Measurements from ENCODE around the gene GSK3A. TPM values are rescaled to one million over a fixed set of nuclear protein-coding genes. Genes with fewer than 3 reads are reported as not detected.

GSK3A gene
- total and polyA plus RNA-seq, 9 of the 15 experiments (the other 6 are each of a cell fraction or from before 2014, with no cell fraction given): 0.62 to 90.7 (median 33.3) TPM

GRCh38 chr19:42286349-42287016, 44.1 kb upstream of the GSK3A start:
- WGBS (ENCODE audit: insufficient coverage, low coverage, missing lambda C conversion rate): 56% methylated on average over 10 of the region's 13 CpGs
- DNase-seq (ENCODE audit: extremely low read depth in 1 of 4, low spot score in 3 of 4) (peak; percentile 45 to 66 (median 56)), FAIRE-seq (no peak), ATAC-seq (no peak)
- no peak overlapping the region for H2AFZ ChIP-seq (ENCODE audit: low read depth, low read length)
- no peaks in the 10 kb centered on the region for H3K9me3 ChIP-seq (replicated peaks; ENCODE audit: control insufficient read depth, insufficient read depth, low read depth, low read length)
- in situ Hi-C loops (cut with MboI): no loop called here
- H4K20me1 ChIP-seq (replicated peaks; ENCODE audit: control insufficient read depth, insufficient read depth, low read length): 0 out of 2 replicates have a peak, but pooled peaks cover 8% of the 10 kb centered on the region
- peaks cover 50% of the 10 kb centered on the region; the same call in 2 of the 3 replicates for H3K36me3 ChIP-seq (ENCODE audit: control insufficient read depth, insufficient read depth, low read length)
- no peaks in the 10 kb centered on the region for H3K9me1 ChIP-seq (ENCODE audit: control insufficient read depth, insufficient read depth, low read length)
- POLR2A ChIA-PET: no interaction called here
- intact Hi-C loops (cut with micrococcal nuclease): no loop called here
- peak overlapping the region; percentile 34; the same call in 1 of the 3 replicates for H3K27ac ChIP-seq (ENCODE audit: extremely low read depth, low read depth, low read length)
- no TSS peak for BruUV-seq (replicated peaks)
- no peaks in the 10 kb centered on the region; a peak in 1 of 5 replicates for H3K27me3 ChIP-seq (ENCODE audit: control insufficient read depth in 2 of 2, insufficient read depth in 2 of 2, low read length in 2 of 2)
- CTCF ChIA-PET (ENCODE audit: low intra/inter-chr PET ratio): no interaction called here
- no peak overlapping the region for H3K4me3 ChIP-seq
- H3K4me1 ChIP-seq (replicated peaks in 1 of 2; ENCODE audit: control insufficient read depth in 2 of 2, insufficient read depth in 2 of 2, low read length in 2 of 2): peaks cover 36 to 80% of the 10 kb centered on the region in 2 experiments
- peaks cover 44% of the 10 kb centered on the region for H3K79me2 ChIP-seq (ENCODE audit: control insufficient read depth, insufficient read depth, low read length)
- peak overlapping the region; percentile 83 for H3K4me2 ChIP-seq (ENCODE audit: insufficient read depth, low read length)
- peak overlapping the region; percentile 70 to 94; a peak in 3 of 4 replicates for H3K9ac ChIP-seq (ENCODE audit: insufficient read depth in 1 of 2, low read depth in 2 of 2, low read length in 2 of 2)
- TF ChIP-seq RUNX1 (IDR thresholded peaks at IDR 0.05; ENCODE audit: low read depth): no peak
- no peak for TF ChIP-seq FOXA3 (CRISPR knock-in tag; conservative IDR thresholded peaks at IDR 0.05 in 1 of 2, IDR thresholded peaks at IDR 0.05 in 1 of 2)
- TF ChIP-seq NFIC (IDR thresholded peaks at IDR 0.05): peak; percentile 92
- TF ChIP-seq PRDM10 (IDR thresholded peaks at IDR 0.05; ENCODE audit: partially characterized antibody): peak; percentile 94
- TF ChIP-seq ZBTB12 (CRISPR knock-in tag; IDR thresholded peaks at IDR 0.05): no peak
- no peak for TF ChIP-seq FOXM1 (IDR thresholded peaks at IDR 0.05; ENCODE audit: low read depth)
- TF ChIP-seq FOXM1 (CRISPR knock-in tag; IDR thresholded peaks at IDR 0.05; ENCODE audit: low read depth): no peak
- no peak for TF ChIP-seq ZNF263 (CRISPR knock-in tag; IDR thresholded peaks at IDR 0.05; ENCODE audit: borderline replicate concordance)
- TF ChIP-seq PRMT5 (CRISPR knock-in tag; IDR thresholded peaks at IDR 0.05): no peak
- TF ChIP-seq RBM17 (IDR thresholded peaks at IDR 0.05; ENCODE audit: borderline replicate concordance, low read depth, low read length): no peak
- TF ChIP-seq MAFG (tag; conservative IDR thresholded peaks at IDR 0.05): peak; percentile 78
- 0 out of 6 replicates have a peak, but pooled peaks of 1 of the 3 experiments have one; percentile 14 for TF ChIP-seq CTCF (IDR thresholded peaks at IDR 0.05 in 2 of 3, conservative IDR thresholded peaks at IDR 0.05 in 1 of 3; ENCODE audit: insufficient read depth in 2 of 3, low read depth in 1 of 3, low read length in 3 of 3)
- no peak for TF ChIP-seq BDP1 (IDR thresholded peaks at IDR 0.05; ENCODE audit: insufficient read depth, insufficient read length)
- no peak for TF ChIP-seq SMC3 (conservative IDR thresholded peaks at IDR 0.05; ENCODE audit: insufficient read depth, low read depth, low read length)
- TF ChIP-seq TCF7 (IDR thresholded peaks at IDR 0.05; ENCODE audit: borderline replicate concordance): no peak
- no peak for TF ChIP-seq ZNF384 (IDR thresholded peaks at IDR 0.05; ENCODE audit: low read depth, low read length)
